ENCODE measurements around the gene EPS8L2.
A peak's percentile ranks its signal among the peaks of the same experiment; 100 is the strongest.
"Not testable (repeated sequence)": the region's sequence is repeated elsewhere in the genome, so short reads cannot be mapped to it uniquely, and the experiment has no call there.

The EPS8L2 gene

DNA sequence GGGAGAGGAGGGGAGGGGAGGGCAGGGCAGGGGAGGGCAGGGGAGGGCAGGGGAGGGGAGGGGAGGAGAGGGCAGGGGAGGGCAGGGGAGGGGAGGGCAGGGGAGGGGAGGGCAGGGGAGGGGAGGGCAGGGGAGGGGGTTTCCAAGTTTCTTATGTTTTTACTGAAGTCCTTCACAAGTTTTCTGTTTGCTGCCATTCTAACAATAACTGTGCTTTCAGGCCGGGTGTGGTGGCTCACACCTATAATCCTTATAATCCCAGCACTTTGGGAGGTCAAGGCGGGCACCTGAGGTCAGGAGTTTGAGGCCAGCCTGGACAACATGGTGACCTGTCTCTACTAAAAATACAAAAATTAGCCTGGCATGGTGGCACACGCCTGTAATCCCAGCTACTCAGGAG lies 15.8 kb upstream of the EPS8L2 start:
- H3K4me1 ChIP-seq (ENCODE audit: control insufficient read depth, insufficient read depth, low read length); POLR2A ChIA-PET; H3K9me3 ChIP-seq (ENCODE audit: control insufficient read depth, insufficient read depth, low read depth, low read length); H3K27ac ChIP-seq (ENCODE audit: extremely low read depth, low read depth, low read length); CTCF ChIA-PET; H3K4me3 ChIP-seq (ENCODE audit: low read depth, low read length): not testable (repeated sequence)
- H3K36me3 ChIP-seq (ENCODE audit: control insufficient read depth in 2 of 2, insufficient read depth in 1 of 2, low read length in 2 of 2), result peaks cover 0 to 67% of the 10 kb centered on the region in 2 experiments; a peak in 2 of 3 replicates

DNA sequence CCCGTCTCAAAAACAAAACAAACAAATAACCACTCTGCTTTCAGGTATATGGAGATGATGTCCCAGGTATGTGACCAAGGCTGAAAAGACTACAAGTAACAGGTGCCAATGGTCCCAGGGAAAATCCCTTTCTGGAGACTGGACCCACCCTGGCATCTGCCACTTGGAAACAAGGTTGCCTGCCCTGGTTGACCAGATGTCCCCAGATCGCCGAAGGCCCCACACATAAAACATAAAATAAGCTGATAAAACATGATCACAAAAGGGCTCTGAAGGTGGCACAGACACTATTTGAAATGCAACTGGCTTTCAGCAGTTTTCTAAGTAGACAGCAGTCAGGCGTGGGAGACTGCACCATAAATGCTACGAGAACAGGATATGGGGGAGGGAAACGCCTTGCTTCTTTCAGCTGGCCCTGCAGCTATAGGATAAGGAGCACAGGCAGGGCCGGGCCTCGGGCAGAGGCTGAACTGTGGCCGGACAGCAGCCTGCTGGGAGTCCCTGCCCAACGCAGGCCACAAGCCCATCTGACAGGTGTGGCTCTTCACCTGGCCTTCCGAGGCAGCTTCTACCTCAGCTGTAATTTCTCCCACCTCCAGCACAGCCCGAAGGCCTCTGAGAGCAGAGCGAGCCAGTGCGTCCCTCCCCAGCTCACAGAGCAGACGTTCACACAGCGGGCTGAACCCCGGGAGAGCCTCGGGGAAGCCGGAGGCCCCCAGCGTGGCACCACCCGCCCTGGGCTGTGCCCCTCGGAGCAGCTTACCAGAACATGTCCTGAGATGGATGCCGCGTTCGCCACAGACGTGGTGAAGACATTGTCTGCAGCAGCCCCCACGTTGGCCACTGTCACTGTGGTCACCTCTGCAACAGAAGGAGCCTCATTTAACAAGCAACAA lies 15.0 kb upstream of the EPS8L2 start:
- H3K36me3 ChIP-seq (ENCODE audit: control insufficient read depth in 2 of 2, insufficient read depth in 1 of 2, low read length in 2 of 2), result peaks cover 0 to 60% of the 10 kb centered on the region in 2 experiments; a peak in 2 of 3 replicates
- H3K9me3 ChIP-seq (ENCODE audit: control insufficient read depth, insufficient read depth, low read depth, low read length), result no peaks in the 10 kb centered on the region
- ChIA-PET CTCF (interaction anchor here (0.6 to 0.8 kb wide), 2 partner anchors 32 to 35 kb away, joined by 3 to 5 read pairs; no protein-coding TSS in a partner anchor), POLR2A (no interaction called here)
- no peak overlapping the region for H3K27ac ChIP-seq (ENCODE audit: extremely low read depth, low read depth, low read length)
- H3K4me3 ChIP-seq (ENCODE audit: low read depth, low read length), result no peak overlapping the region
- TF ChIP-seq ZNF585B (tag by site-specific recombination; IDR thresholded peaks at IDR 0.05) (no peak), ZNF175 (tag by site-specific recombination; IDR thresholded peaks at IDR 0.05) (no peak), ZNF350 (tag by site-specific recombination; IDR thresholded peaks at IDR 0.05) (no peak), ZNF19 (tag by site-specific recombination; IDR thresholded peaks at IDR 0.05; ENCODE audit: low read depth) (no peak), ZNF654 (tag by site-specific recombination; IDR thresholded peaks at IDR 0.05; ENCODE audit: low read depth) (no peak), ZNF529 (tag by site-specific recombination; IDR thresholded peaks at IDR 0.05; ENCODE audit: insufficient replicate concordance) (no peak), ZFP41 (tag by site-specific recombination; IDR thresholded peaks at IDR 0.05; ENCODE audit: borderline replicate concordance) (no peak), ZNF530 (tag by site-specific recombination; IDR thresholded peaks at IDR 0.05; ENCODE audit: low read depth) (no peak), SP3 (tag by site-specific recombination; IDR thresholded peaks at IDR 0.05) (no peak)
- TF ChIP-seq, protein P1, sequence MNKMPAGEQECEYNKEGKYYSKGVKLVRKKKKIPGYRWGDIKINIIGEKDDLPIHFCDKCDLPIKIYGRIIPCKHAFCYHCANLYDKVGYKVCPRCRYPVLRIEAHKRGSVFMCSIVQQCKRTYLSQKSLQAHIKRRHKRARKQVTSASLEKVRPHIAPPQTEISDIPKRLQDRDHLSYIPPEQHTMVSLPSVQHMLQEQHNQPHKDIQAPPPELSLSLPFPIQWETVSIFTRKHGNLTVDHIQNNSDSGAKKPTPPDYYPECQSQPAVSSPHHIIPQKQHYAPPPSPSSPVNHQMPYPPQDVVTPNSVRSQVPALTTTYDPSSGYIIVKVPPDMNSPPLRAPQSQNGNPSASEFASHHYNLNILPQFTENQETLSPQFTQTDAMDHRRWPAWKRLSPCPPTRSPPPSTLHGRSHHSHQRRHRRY (tag by site-specific recombination; IDR thresholded peaks at IDR 0.05), result no peak
- TF ChIP-seq, protein P2, sequence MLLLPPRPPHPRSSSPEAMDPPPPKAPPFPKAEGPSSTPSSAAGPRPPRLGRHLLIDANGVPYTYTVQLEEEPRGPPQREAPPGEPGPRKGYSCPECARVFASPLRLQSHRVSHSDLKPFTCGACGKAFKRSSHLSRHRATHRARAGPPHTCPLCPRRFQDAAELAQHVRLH (tag by site-specific recombination; IDR thresholded peaks at IDR 0.05), result no peak
- H3K4me1 ChIP-seq (ENCODE audit: control insufficient read depth, insufficient read depth, low read length), result no peaks in the 10 kb centered on the region

DNA sequence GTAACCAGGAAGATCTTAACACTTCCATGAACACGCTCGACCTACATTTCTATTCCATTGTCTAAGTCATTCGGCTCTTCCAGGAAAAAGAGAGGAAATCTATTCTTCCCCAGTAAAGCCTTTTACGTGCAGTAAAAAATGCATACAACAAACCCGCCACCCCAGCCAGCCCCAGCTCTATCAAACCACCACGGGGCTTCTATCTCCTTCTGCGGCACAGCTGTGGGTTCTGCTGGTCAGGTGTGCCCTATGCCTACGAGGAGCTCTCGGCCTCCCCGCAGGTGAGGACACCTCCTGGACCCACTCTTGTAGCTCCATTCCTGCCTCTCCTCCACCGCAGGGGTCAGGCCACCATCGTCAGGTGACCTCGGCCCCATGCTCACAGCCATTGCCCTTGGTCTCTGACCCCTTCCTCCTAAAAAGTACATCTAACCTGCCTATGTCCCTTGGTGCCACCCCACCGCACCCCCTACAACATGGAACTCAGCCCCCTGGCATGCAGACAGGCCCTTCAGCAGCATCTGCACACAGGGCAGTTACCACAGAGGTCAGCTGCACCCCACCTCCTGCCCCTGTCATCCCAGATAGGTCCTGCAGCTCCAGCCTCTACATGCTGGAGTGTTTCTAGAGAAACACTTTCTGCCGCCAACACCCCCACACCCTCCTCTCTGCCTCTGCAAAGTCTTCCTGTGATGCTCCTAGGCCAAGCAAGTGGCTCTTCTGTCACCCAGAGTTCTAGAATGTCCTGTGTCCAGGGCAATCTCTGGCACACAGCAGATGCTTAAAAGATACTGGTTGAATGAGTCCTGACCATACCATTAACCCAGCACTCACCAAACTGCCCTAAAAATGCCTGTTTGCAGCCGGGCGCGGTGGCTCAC lies 14.1 kb upstream of the EPS8L2 start:
- no peaks in the 10 kb centered on the region for H3K9me3 ChIP-seq (ENCODE audit: control insufficient read depth, insufficient read depth, low read depth, low read length)
- H3K36me3 ChIP-seq (ENCODE audit: control insufficient read depth in 2 of 2, insufficient read depth in 1 of 2, low read length in 2 of 2), result peaks cover 0 to 50% of the 10 kb centered on the region in 2 experiments; a peak in 2 of 3 replicates
- no peak overlapping the region for H3K4me3 ChIP-seq (ENCODE audit: low read depth, low read length)
- ChIA-PET CTCF (interaction anchor here (0.6 to 0.8 kb wide), 2 partner anchors 31 to 36 kb away, joined by 3 to 5 read pairs; no protein-coding TSS in a partner anchor), POLR2A (no interaction called here)
- no peak overlapping the region for H3K27ac ChIP-seq (ENCODE audit: extremely low read depth, low read depth, low read length)
- no peak for TF ChIP-seq KLF1 (tag by site-specific recombination; IDR thresholded peaks at IDR 0.05)
- TF ChIP-seq GLIS2 (tag by site-specific recombination; IDR thresholded peaks at IDR 0.05), result 0 out of 2 replicates have a peak, but pooled peaks have one; percentile 15
- no peaks in the 10 kb centered on the region for H3K4me1 ChIP-seq (ENCODE audit: control insufficient read depth, insufficient read depth, low read length)
